HG02852 (cell line): ENCODE measurements around the gene ADGRL3.
"Not testable (repeated sequence)": the region's sequence is repeated elsewhere in the genome, so short reads cannot be mapped to it uniquely, and the experiment has no call there.

Experiments used
- ATAC-seq: cut with Tn5 transposase; IDR thresholded peaks from one replicate; pipeline ENCODE4 v1.9.1; 2021; ENCODE audit warnings: mild to moderate bottlenecking, moderate library complexity; ENCODE audit not compliant: unreplicated experiment

Gene ADGRL3

DNA sequence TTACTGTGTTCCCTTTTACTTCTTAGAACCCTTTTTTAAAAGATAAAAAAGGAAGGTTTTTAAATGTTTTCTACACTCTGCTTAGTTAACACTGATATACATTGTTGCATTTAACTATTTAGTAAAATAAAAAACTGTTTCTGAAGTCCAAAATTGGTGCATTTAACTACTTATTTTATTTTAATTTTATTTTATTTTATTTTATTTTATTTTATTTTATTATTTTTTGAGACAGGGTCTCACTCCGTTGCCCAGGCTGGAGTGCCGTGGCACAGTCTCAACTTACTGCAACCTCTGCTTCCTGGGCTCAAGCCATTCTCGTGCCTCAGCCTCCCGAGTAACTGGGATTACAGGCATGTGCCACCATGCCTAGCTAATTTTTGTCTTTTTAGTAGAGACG lies 652.0 kb downstream of the ADGRL3 start:
- not testable (repeated sequence) for ATAC-seq

- ATAC-seq, result no peak
These were observed 652.9 kb downstream of the ADGRL3 start for GRCh38 chr4:61853041-61853440.

- no peak for ATAC-seq
These were observed 660.2 kb downstream of the ADGRL3 start for GRCh38 chr4:61860376-61860775.

DNA sequence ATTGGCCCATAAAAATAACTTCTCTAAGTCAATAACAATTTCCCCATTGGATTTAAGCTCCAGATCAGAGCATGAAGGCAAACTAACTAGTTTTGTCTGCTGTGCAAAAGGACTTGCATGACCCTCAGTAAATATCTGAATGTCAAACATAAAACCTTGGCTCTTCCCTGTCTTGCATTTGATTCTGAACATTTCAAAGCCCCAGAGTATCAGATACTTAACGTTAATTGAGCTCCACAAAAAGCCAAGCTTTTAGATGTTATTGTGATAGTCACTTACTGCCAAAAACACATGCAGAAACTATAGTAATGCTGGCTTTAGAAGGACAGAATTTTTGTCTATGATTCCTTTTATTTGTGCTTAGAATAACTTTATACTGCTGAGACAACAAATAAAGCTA lies 664.2 kb downstream of the ADGRL3 start:
- ATAC-seq, result no peak

DNA sequence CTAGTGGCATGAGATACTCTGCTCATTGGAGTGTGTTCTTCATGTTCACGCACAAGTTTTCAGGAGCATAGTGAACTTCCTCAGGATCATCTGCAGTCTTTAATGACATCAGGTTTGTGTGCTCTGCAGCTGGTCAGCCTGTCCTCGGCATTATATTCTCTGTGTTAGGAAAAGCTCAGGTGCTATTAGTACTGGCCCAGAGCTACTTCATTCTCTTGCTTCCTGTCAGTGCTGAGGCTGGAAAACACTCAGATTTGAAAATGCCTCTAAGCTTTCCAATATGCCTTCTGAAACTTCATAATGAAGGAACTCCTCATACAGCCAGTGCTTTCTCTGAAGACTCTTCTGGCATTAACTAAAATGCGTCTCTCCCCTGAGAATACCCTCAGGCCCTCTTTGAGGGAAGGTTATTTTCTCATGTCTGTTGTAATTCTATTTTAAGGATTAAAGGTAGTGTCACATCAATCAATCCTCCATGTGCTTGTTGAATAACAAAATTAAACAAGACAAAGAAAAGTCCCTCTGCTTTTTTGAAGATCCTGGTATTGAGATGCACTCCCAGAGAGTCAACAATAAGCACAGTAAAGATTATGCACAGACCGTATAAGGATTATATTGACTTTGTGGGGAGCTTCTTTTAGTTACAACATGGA lies 666.4 kb downstream of the ADGRL3 start:
- ATAC-seq, result no peak

DNA sequence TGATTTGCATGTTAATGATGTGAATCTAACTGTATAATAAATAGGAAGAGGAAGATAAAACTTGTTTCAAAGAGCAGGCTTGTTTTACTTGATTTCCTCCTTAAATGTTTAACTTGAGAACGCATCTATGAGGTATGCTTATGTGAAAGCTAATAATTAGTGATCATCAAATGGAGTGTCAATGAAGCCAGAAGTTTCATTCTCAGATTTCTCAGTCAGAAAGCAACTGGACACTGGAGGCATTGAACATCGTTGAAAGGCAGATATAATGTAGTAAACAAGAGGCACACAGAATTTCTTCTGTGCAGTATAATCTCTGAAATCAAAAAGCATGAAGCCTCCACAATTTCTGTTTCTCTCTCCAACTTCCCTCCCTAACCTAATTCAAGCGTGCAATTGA lies 672.9 kb downstream of the ADGRL3 start:
- ATAC-seq, result no peak

- ATAC-seq, result no peak
These were observed 677.1 kb downstream of the ADGRL3 start for GRCh38 chr4:61877266-61877665.

- no peak for ATAC-seq
These were observed 677.8 kb downstream of the ADGRL3 start for GRCh38 chr4:61877893-61878292.

GRCh38 chr4:61882381-61882780 lies 682.3 kb downstream of the ADGRL3 start:
- ATAC-seq, result no peak

DNA sequence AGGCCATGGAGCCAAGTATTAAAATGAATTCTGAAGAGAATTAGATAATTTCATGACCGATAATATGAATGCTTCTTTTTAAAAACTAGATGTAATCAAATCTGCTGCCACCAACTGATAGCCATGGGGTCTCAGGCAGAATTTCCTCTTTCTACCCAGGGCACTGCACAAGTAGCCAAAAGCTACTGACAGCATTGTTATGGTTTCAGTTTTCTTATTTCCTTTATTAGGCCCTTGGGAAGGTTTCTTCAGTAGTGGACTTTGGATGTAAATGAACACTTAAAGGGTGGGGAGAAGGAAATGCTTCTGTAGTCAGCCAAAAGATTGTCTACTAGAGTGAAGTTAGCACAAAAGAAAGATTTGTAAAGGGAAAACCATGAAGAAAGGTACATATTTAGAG lies 686.0 kb downstream of the ADGRL3 start:
- no peak for ATAC-seq

GRCh38 chr4:61889117-61889516 lies 689.0 kb downstream of the ADGRL3 start:
- ATAC-seq, result no peak

DNA sequence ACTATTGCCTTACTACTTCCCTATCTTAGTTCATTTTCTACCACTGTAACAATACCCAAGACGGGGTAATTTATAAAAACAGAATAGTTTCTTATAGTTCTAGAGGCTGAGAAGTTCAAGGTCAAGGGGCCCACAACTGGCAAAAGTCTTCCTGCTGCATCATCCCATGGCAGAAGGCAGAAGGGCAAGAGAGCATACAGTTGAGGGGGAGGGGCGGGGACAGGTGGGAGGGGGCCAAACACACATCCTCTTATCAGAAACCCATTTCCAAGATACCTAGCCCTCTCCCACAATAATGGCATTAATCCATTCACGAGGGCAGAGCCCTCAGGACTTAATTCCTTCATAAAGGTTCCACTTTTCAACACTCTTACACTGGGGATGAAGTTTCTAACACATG lies 690.2 kb downstream of the ADGRL3 start:
- no peak for ATAC-seq

DNA sequence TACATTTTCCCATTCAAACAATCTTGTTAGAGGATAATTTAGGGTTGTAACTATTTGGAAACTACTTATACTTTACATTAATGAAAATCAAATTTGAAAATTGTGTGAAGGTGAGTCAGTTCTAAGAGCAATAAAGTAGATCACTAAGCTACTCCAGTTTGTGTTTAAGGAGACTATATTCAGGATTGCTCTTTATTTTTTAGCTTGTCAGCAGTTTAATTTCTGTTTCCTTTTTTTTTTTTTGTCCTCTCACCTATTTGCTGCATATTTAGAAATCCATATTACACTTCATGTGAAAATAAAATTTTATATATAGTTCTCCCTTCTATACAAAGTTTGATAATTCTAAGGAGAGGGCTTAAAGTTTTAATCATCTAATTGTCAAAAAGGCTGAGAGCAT lies 691.8 kb downstream of the ADGRL3 start:
- no peak for ATAC-seq

DNA sequence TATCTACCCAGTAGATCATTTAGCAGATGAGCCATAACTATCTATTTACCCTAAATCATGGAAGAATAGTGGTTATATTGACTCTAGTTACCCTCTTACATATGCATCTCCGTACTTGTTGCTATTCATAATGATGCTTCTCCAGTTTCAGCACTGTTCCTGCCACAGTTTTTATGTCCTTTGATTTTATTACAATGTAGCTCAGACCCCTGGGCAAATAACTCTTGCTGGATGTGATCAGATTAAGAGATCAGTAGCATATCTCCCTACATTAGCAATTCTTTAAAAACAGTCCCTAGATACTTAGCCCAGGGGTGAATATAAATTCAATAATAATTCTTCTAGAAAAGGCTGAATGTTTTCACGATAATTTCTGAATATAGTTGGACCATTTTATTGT lies 696.5 kb downstream of the ADGRL3 start:
- ATAC-seq, result no peak

- ATAC-seq, result no peak
These were observed 708.9 kb downstream of the ADGRL3 start for GRCh38 chr4:61909031-61909430.

GRCh38 chr4:61911313-61911756 lies 711.2 kb downstream of the ADGRL3 start:
- no peak for ATAC-seq

DNA sequence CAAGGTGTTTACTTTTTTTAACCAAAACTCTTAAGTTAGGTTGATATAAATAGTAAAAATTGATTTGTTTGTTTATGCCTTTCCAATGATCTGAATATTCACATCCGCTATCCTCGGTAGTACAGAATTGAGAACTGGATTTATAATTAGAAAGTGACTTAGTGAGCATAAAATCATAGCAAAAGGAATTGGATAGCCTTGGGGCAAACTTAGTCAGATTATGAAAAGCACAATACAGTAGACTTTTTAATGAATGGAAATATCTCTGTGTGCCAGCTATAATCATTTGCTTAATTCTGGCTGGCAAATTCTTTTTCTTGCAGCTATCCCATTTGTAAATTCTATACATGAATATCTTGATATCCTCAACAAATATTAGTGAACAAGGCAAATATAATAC lies 713.5 kb downstream of the ADGRL3 start:
- ATAC-seq, result no peak

- no peak for ATAC-seq
These were observed 715.4 kb downstream of the ADGRL3 start for GRCh38 chr4:61915501-61915900.

DNA sequence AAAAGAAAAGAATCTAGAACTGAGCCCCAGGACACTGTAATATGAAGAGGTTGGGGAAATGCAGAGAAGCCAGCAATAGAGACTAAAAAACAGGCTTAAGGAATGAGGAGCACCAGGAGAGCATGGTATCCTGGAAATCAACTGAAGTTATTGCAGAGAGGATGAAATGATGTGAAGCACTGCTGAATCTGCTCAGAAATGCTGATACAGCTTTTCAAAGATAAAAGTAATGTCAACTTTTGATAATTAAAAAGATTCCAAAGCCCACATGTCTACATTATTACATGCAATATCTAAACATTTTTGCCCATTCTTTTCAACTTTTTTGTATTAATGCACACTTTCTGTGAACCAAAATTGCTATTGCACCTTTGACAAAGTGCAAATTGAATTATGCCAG lies 718.4 kb downstream of the ADGRL3 start:
- ATAC-seq, result no peak

DNA sequence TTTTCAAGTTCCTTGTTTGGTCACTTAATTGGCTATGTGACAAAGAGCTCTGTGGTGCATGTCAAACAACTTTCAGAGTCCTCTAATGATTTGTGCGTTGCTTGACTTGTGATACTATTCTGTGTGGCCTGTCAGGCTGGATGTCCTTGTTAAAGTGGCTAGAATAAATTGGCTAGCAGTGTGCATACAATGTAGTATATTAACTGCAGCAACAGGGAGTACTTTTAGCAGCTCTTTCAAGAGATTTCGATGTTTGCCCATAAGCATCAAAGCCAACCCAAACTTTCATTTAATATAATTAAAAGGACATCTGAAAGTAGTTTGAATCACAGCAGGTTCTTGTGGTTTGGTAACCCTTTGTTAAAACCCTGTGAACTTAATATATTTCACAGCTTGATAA lies 718.9 kb downstream of the ADGRL3 start:
- ATAC-seq, result no peak

- no peak for ATAC-seq
These were observed 719.4 kb downstream of the ADGRL3 start for GRCh38 chr4:61919561-61919960.

- ATAC-seq, result no peak
These were observed 721.8 kb downstream of the ADGRL3 start for GRCh38 chr4:61921920-61922319.

GRCh38 chr4:61922766-61923165 lies 722.6 kb downstream of the ADGRL3 start:
- no peak for ATAC-seq
